ENCODE measurements around the gene SCN1A. TPM values are rescaled to one million over a fixed set of nuclear protein-coding genes. Genes with fewer than 3 reads are reported as not detected.

Gene SCN1A
- total and polyA plus RNA-seq, 10 donors: under 0.01 TPM; not detected in 9

DNA sequence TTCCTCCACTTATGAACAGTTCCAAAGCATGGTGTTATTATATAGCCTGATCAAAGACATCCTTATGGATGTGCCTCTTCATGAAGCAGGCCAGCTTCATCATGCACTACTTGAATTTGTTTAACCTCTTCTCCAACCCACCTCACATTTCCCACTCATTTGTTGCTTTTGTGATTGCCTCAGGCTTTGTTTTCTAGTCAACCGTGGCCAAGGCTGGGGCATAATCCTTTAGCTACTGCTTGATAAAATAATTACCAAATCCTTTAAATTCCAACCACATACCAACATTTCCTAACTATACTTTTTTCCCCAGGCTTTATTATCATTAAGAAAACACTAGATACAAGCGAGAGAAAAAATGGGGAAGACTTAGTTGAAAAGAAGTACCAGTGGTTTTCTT is 39.6 kb upstream of the SCN1A start:
- DNase-seq: no peak
- intact Hi-C loops (cut with DNase I; ENCODE audit: low total_unique reads): no loop called here
- WGBS, 5 donors: 39 to 69% (median 45%) methylated on average over 2 of the region's 2 CpGs

DNA sequence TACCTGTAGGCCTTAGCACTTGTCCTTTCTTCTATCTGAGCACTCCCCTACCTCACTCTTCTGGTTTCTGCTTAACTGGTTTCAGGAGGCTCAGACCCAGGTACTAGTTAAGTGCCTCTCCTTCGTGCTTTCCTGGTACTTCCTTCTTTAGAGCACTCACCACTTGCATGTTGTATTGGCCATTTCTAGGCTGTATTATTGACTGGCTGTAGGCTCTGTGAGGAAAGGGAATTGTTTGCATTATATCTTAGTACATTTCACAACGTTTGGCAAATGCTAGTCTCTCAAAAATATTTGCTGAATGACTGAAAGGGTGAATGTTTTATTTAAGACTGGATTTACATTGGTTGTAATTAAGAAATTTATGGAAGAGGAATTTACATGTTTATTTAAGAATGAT is 36.0 kb upstream of the SCN1A start:
- H3K27ac ChIP-seq: no peak overlapping the region
- no peaks in the 10 kb centered on the region for H3K27me3 ChIP-seq (replicated peaks in 1 of 7)
- 48 to 70% (median 58%) methylated on average over 2 of the region's 2 CpGs for WGBS, 5 donors
- TF ChIP-seq POLR2A (IDR thresholded peaks at IDR 0.05) (no peak), POLR2AphosphoS5 (IDR thresholded peaks at IDR 0.05) (no peak)
- TF ChIP-seq, protein P1, sequence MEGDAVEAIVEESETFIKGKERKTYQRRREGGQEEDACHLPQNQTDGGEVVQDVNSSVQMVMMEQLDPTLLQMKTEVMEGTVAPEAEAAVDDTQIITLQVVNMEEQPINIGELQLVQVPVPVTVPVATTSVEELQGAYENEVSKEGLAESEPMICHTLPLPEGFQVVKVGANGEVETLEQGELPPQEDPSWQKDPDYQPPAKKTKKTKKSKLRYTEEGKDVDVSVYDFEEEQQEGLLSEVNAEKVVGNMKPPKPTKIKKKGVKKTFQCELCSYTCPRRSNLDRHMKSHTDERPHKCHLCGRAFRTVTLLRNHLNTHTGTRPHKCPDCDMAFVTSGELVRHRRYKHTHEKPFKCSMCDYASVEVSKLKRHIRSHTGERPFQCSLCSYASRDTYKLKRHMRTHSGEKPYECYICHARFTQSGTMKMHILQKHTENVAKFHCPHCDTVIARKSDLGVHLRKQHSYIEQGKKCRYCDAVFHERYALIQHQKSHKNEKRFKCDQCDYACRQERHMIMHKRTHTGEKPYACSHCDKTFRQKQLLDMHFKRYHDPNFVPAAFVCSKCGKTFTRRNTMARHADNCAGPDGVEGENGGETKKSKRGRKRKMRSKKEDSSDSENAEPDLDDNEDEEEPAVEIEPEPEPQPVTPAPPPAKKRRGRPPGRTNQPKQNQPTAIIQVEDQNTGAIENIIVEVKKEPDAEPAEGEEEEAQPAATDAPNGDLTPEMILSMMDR (IDR thresholded peaks at IDR 0.05 in 8 of 11, conservative IDR thresholded peaks at IDR 0.05 in 3 of 11): no peak
- no peak overlapping the region for H3K4me3 ChIP-seq
- DNase-seq: no peak
- no peaks in the 10 kb centered on the region for H3K36me3 ChIP-seq
- intact Hi-C loops (cut with DNase I; ENCODE audit: low total_unique reads): no loop called here
- no peaks in the 10 kb centered on the region for H3K4me1 ChIP-seq
- no peaks in the 10 kb centered on the region for H3K9me3 ChIP-seq

More for the DNA sequence above, 39.6 kb upstream of the SCN1A start:
- Histone ChIP-seq H3K9me3 (no peaks in the 10 kb centered on the region), H3K4me3 (no peak overlapping the region), H3K27ac (no peak overlapping the region), H3K27me3 (replicated peaks in 1 of 7) (no peaks in the 10 kb centered on the region), H3K36me3 (no peaks in the 10 kb centered on the region), H3K4me1 (no peaks in the 10 kb centered on the region)
- TF ChIP-seq, protein P1 (IDR thresholded peaks at IDR 0.05 in 8 of 11, conservative IDR thresholded peaks at IDR 0.05 in 3 of 11): no peak
- TF ChIP-seq POLR2AphosphoS5 (IDR thresholded peaks at IDR 0.05) (no peak), POLR2A (IDR thresholded peaks at IDR 0.05) (no peak)

- WGBS, 5 donors: 68 to 83% (median 81%) methylated on average over 2 of the region's 2 CpGs
- Histone ChIP-seq H3K4me3 (no peak overlapping the region), H3K9me3 (no peaks in the 10 kb centered on the region), H3K4me1 (no peaks in the 10 kb centered on the region), H3K27me3 (replicated peaks in 1 of 7) (no peaks in the 10 kb centered on the region), H3K27ac (no peak overlapping the region), H3K36me3 (no peaks in the 10 kb centered on the region)
- DNase-seq: no peak
- no peak for TF ChIP-seq POLR2A (IDR thresholded peaks at IDR 0.05)
- TF ChIP-seq POLR2AphosphoS5 (IDR thresholded peaks at IDR 0.05): no peak
- TF ChIP-seq, protein P1 (IDR thresholded peaks at IDR 0.05 in 8 of 11, conservative IDR thresholded peaks at IDR 0.05 in 3 of 11): no peak
- intact Hi-C loops (cut with DNase I; ENCODE audit: low total_unique reads): no loop called here
Measured at GRCh38 chr2:166158546-166158945, 30.7 kb upstream of the SCN1A start.

GRCh38 chr2:166157578-166157977 is 29.8 kb upstream of the SCN1A start:
- DNase-seq: no peak
- TF ChIP-seq, protein P1 (IDR thresholded peaks at IDR 0.05 in 8 of 11, conservative IDR thresholded peaks at IDR 0.05 in 3 of 11): no peak
- TF ChIP-seq POLR2A (IDR thresholded peaks at IDR 0.05) (no peak), POLR2AphosphoS5 (IDR thresholded peaks at IDR 0.05) (no peak)
- Histone ChIP-seq H3K9me3 (no peaks in the 10 kb centered on the region), H3K4me1 (no peaks in the 10 kb centered on the region), H3K36me3 (no peaks in the 10 kb centered on the region), H3K27me3 (replicated peaks in 1 of 7) (no peaks in the 10 kb centered on the region), H3K4me3 (no peak overlapping the region), H3K27ac (no peak overlapping the region)
- WGBS, 5 donors: 55 to 69% (median 62%) methylated on average over 2 of the region's 2 CpGs
- intact Hi-C loops (cut with DNase I; ENCODE audit: low total_unique reads): no loop called here

Measured in spleen (tissue), 11 donors.